GM12892 (cell line): ENCODE results near the gene CCR6.

Source experiments
- POLR2A ChIP-seq: IDR thresholded peaks from 2 replicates; pipeline ENCODE4 v1.6.1; 2011; ENCODE audit warnings: low read depth, low read length, control low read depth
- POLR2AphosphoS5 ChIP-seq: IDR thresholded peaks from 2 replicates; pipeline ENCODE4 v1.6.1; 2011; ENCODE audit warnings: low read depth, low read length, control low read depth
- TAF1 ChIP-seq: IDR thresholded peaks from 2 replicates; pipeline ENCODE4 v1.6.1; 2011; ENCODE audit warnings: low read depth, mild to moderate bottlenecking, control low read depth, low read length, borderline replicate concordance

DNA sequence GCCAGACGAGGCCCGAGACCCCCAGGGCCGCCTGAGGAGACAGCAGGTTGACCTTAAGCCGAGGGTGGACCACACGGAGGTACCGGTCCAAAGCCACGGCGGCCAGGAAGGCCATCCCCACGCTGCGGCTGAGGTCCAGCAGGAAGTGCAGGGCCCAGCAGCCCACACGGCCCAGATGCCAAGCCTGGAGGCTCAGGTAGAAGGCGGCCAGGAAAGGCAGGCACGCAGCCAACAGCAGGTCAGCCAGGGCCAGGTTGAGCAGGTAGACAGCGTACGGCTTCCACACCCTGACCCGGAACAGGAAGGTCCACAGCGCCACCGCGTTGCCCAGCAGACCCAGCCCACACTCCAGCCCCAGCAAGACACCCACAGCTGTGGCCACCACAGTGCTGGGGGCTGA, 34.5 kb downstream of the CCR6 start:
- no peak for TF ChIP-seq POLR2A
- TF ChIP-seq TAF1 = no peak
- TF ChIP-seq POLR2AphosphoS5 = no peak
